Endothelial cell of umbilical vein (primary cell): ENCODE data around the gene VAMP2.

Experiments used
- CTCF ChIP-seq, 2 donors: IDR thresholded peaks; 1 replicate in 1 of 2; 2 replicates in 1 of 2; pipeline ENCODE4 v1.5.1; 2011; ENCODE audit warnings: low read length in 2 of 2, mild to moderate bottlenecking in 2 of 2, moderate library complexity in 2 of 2, control low read depth in 1 of 2, inconsistent platforms in 1 of 2, low read depth in 1 of 2; ENCODE audit not compliant: insufficient read depth in 1 of 2; ENCODE audit errors: extremely low read depth in 1 of 2
- EZH2 ChIP-seq: IDR thresholded peaks from 2 replicates; pipeline ENCODE4 v1.6.1; 2012; ENCODE audit warnings: borderline replicate concordance, low read depth, mild to moderate bottlenecking, moderate library complexity, low read length, inconsistent platforms; ENCODE audit not compliant: severe bottlenecking
- FOS ChIP-seq: IDR thresholded peaks from 2 replicates; pipeline ENCODE4 v1.6.1; 2011; ENCODE audit warnings: mild to moderate bottlenecking, low read length, moderate library complexity, borderline replicate concordance; ENCODE audit not compliant: insufficient read depth
- GATA2 ChIP-seq: IDR thresholded peaks from 2 replicates; pipeline ENCODE4 v1.7.0; 2011; ENCODE audit warnings: low read depth, mild to moderate bottlenecking, moderate library complexity, mixed read lengths, low read length; ENCODE audit not compliant: insufficient read length, insufficient read depth
- MAX ChIP-seq: IDR thresholded peaks from 2 replicates; pipeline ENCODE4 v1.6.1; 2011; ENCODE audit not compliant: insufficient read depth, insufficient read length
- MYC ChIP-seq: IDR thresholded peaks from one replicate; pipeline ENCODE4 v1.6.1; 2011; ENCODE audit warnings: mild to moderate bottlenecking, low read depth, low read length
- POLR2A ChIP-seq: IDR thresholded peaks from 2 replicates; pipeline ENCODE4 v1.6.1; 2012; ENCODE audit warnings: low read depth, mild to moderate bottlenecking, control low read depth, low read length
- POLR2AphosphoS5 ChIP-seq: IDR thresholded peaks from 2 replicates; pipeline ENCODE4 v1.6.1; 2012; ENCODE audit warnings: low read depth, mild to moderate bottlenecking, control low read depth, low read length, moderate library complexity; ENCODE audit not compliant: insufficient read depth

- no peak for TF ChIP-seq POLR2A
- TF ChIP-seq EZH2 = peak; percentile 65
- peak; percentile 92 to 93 for TF ChIP-seq CTCF (IDR thresholded peaks at IDR 0.05; ENCODE audit: extremely low read depth in 1 of 2, insufficient read depth in 1 of 2, low read depth in 1 of 2, low read length in 2 of 2)
- no peak for TF ChIP-seq MAX
- no peak for TF ChIP-seq POLR2AphosphoS5
- no peak for TF ChIP-seq FOS
- TF ChIP-seq GATA2 = no peak
- TF ChIP-seq MYC = no peak
Measured at GRCh38 chr17:8109661-8110455, 52.9 kb downstream of the VAMP2 start.
